ENCODE measurements around the gene EIF4G3. TPM values are rescaled to one million over a fixed set of nuclear protein-coding genes. Genes with fewer than 3 reads are reported as not detected.

EIF4G3 gene
- total and polyA plus RNA-seq, 9 of the 15 experiments (the other 6 are each of a cell fraction or from before 2014, with no cell fraction given) = 6.7 to 40.5 (median 32.1) TPM

DNA sequence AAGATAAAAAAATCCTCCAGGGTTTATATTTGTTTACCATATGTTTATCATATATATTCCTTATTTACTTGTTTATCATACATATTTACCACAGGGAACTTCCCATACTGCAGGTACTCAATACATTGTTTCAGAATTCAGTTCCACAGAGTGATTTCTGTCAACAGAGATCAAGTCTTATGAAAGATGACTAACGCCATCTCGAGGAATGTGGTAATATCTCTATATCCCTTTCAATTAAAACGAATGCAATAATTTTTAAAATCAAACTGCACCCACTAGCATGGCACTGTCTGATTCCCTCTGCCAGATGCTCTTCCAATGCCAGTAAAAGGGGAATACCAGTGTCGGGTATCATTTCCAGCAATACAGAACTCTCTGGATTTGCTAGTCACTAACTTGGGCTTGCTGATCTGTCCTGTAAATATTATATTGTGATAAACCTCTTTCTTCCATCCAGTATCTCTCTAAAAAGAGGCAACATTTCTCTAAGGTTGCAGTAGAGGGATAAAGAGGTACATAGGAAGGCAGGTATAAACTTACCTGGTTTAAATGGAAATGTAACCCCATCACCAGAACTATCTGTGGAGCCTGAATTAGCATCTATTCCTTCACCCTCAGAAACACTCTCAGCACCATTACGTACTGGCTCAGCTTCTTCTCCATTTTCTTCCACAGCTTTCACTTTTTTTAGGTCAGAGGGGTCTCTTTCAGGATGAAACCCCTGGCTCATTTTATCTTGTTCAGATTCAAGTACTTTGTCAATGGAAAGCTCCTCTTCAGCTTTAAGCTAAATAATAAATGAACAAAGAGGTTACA, 277.3 kb downstream of the EIF4G3 start:
- Histone ChIP-seq H3K4me2 (ENCODE audit: insufficient read depth, low read length) (no peak overlapping the region), H3K9me1 (ENCODE audit: control insufficient read depth, insufficient read depth, low read length) (no peaks in the 10 kb centered on the region), H3K27me3 (ENCODE audit: control insufficient read depth in 2 of 2, insufficient read depth in 2 of 2, low read length in 2 of 2) (no peaks in the 10 kb centered on the region), H3K4me3 (no peak overlapping the region), H2AFZ (ENCODE audit: low read depth, low read length) (no peak overlapping the region), H3K36me3 (ENCODE audit: control insufficient read depth, insufficient read depth, low read length) (peaks cover 11% of the 10 kb centered on the region; the same call in 2 of the 3 replicates), H3K9ac (ENCODE audit: insufficient read depth in 1 of 2, low read depth in 2 of 2, low read length in 2 of 2) (no peak overlapping the region), H3K4me1 (replicated peaks in 1 of 2; ENCODE audit: control insufficient read depth in 2 of 2, insufficient read depth in 2 of 2, low read length in 2 of 2) (no peaks in the 10 kb centered on the region), H3K79me2 (ENCODE audit: control insufficient read depth, insufficient read depth, low read length) (no peaks in the 10 kb centered on the region), H3K27ac (ENCODE audit: extremely low read depth, low read depth, low read length) (no peak overlapping the region), H3K9me3 (replicated peaks; ENCODE audit: control insufficient read depth, insufficient read depth, low read depth, low read length) (no peaks in the 10 kb centered on the region), H4K20me1 (replicated peaks; ENCODE audit: control insufficient read depth, insufficient read depth, low read length) (no peaks in the 10 kb centered on the region)
- BruUV-seq (replicated peaks) = no TSS peak
- ATAC-seq (no peak), DNase-seq (ENCODE audit: extremely low read depth in 1 of 4, low spot score in 3 of 4) (no peak), FAIRE-seq (no peak)
- 73% methylated on average over 5 of the region's 5 CpGs for WGBS (ENCODE audit: insufficient coverage, low coverage, missing lambda C conversion rate)
- POLR2A ChIA-PET = interaction anchor here (0.6 to 0.7 kb wide), 2 partner anchors 10 to 87 kb away, joined by 3 to 4 read pairs; no protein-coding TSS in a partner anchor
- in situ Hi-C loops (cut with MboI) (no loop called here), intact Hi-C loops (cut with micrococcal nuclease) (loop anchor here (10.0 kb wide), 1 partner anchor 205 kb away; no protein-coding TSS in a partner anchor)
- TF ChIP-seq CEBPG (CRISPR knock-in tag; IDR thresholded peaks at IDR 0.05) (no peak), CEBPG (tag; conservative IDR thresholded peaks at IDR 0.05 in 1 of 2, IDR thresholded peaks at IDR 0.05 in 1 of 2) (no peak), TOE1 (IDR thresholded peaks at IDR 0.05; ENCODE audit: borderline replicate concordance) (no peak), TOE1 (CRISPR knock-in tag; IDR thresholded peaks at IDR 0.05; ENCODE audit: borderline replicate concordance, low read depth) (no peak), U2AF2 (optimal IDR thresholded peaks at IDR 0.05; ENCODE audit: low read depth, low read length) (no peak), ZNF583 (CRISPR knock-in tag; IDR thresholded peaks at IDR 0.05) (no peak), EP400 (IDR thresholded peaks at IDR 0.05) (no peak), ZKSCAN8 (CRISPR knock-in tag; IDR thresholded peaks at IDR 0.05) (no peak), HDGF (IDR thresholded peaks at IDR 0.05) (no peak), MBD2 (IDR thresholded peaks at IDR 0.05; ENCODE audit: borderline replicate concordance, low read depth) (no peak)
- TF ChIP-seq, protein P1, sequence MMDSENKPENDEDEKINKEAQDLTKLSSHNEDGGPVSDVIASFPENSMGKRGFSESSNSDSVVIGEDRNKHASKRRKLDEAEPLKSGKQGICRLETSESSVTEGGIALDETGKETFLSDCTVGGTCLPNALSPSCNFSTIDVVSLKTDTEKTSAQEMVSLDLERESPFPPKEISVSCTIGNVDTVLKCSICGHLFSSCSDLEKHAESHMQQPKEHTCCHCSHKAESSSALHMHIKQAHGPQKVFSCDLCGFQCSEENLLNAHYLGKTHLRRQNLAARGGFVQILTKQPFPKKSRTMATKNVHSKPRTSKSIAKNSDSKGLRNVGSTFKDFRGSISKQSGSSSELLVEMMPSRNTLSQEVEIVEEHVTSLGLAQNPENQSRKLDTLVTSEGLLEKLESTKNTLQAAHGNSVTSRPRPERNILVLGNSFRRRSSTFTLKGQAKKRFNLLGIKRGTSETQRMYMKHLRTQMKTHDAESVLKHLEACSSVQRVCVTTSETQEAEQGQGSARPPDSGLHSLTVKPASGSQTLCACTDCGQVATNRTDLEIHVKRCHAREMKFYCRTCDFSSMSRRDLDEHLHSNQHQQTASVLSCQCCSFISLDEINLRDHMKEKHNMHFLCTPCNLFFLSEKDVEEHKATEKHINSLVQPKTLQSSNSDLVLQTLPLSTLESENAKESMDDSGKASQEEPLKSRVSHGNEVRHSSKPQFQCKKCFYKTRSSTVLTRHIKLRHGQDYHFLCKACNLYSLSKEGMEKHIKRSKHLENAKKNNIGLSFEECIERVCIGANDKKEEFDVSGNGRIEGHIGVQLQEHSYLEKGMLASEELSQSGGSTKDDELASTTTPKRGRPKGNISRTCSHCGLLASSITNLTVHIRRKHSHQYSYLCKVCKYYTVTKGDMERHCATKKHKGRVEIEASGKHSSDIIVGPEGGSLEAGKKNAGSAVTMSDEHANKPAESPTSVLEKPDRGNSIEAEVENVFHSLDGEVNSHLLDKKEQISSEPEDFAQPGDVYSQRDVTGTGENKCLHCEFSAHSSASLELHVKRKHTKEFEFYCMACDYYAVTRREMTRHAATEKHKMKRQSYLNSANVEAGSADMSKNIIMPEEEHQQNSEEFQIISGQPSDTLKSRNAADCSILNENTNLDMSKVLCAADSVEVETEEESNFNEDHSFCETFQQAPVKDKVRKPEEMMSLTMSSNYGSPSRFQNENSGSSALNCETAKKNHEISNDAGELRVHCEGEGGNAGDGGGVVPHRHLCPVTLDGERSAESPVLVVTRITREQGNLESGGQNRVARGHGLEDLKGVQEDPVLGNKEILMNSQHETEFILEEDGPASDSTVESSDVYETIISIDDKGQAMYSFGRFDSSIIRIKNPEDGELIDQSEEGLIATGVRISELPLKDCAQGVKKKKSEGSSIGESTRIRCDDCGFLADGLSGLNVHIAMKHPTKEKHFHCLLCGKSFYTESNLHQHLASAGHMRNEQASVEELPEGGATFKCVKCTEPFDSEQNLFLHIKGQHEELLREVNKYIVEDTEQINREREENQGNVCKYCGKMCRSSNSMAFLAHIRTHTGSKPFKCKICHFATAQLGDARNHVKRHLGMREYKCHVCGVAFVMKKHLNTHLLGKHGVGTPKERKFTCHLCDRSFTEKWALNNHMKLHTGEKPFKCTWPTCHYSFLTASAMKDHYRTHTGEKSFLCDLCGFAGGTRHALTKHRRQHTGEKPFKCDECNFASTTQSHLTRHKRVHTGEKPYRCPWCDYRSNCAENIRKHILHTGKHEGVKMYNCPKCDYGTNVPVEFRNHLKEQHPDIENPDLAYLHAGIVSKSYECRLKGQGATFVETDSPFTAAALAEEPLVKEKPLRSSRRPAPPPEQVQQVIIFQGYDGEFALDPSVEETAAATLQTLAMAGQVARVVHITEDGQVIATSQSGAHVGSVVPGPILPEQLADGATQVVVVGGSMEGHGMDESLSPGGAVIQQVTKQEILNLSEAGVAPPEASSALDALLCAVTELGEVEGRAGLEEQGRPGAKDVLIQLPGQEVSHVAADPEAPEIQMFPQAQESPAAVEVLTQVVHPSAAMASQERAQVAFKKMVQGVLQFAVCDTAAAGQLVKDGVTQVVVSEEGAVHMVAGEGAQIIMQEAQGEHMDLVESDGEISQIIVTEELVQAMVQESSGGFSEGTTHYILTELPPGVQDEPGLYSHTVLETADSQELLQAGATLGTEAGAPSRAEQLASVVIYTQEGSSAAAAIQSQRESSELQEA (IDR thresholded peaks at IDR 0.05; ENCODE audit: low read depth) = no peak
- TF ChIP-seq, protein P2, sequence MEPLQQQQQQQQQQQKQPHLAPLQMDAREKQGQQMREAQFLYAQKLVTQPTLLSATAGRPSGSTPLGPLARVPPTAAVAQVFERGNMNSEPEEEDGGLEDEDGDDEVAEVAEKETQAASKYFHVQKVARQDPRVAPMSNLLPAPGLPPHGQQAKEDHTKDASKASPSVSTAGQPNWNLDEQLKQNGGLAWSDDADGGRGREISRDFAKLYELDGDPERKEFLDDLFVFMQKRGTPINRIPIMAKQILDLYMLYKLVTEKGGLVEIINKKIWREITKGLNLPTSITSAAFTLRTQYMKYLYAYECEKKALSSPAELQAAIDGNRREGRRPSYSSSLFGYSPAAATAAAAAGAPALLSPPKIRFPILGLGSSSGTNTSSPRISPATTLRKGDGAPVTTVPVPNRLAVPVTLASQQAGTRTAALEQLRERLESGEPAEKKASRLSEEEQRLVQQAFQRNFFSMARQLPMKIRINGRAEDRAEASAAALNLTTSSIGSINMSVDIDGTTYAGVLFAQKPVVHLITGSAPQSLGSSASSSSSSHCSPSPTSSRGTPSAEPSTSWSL (CRISPR knock-in tag; IDR thresholded peaks at IDR 0.05; ENCODE audit: borderline replicate concordance) = no peak
- CTCF ChIA-PET (ENCODE audit: low intra/inter-chr PET ratio) = no interaction called here

Measured in K562 (cell line).